ENCODE results near the gene LIN28A. TPM values are rescaled to one million over a fixed set of nuclear protein-coding genes. Genes with fewer than 3 reads are reported as not detected.

Gene LIN28A
- total and polyA plus RNA-seq, 2 experiments from 2014 or later, result 604 to 1,571 TPM

DNA sequence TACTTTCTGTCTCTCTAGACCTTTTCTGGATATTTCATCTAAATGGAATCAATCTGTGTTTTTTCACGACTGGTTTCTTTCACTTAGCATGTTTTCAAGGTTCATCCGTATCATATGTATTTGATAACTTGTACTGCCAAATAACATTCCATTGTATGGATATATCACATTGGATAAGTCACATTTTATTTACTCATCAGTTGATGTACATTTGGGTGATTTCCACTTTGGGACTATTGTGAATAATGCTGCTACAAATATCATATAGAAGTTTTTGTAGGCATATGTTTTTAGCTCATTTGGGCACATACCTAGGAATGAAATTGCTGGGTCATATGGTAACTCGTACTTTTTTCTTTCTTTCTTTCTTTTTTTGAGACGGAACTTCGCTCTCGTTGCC, 68.4 kb downstream of the LIN28A start:
- ATAC-seq (no peak), DNase-seq (ENCODE audit: low spot score) (no peak)
- Mint-ChIP-seq H3K4me1 (peaks cover 14% of the 10 kb centered on the region; the same call in 2 of the 3 replicates), H3K27me3 (ENCODE audit: insufficient read depth, low read depth, poor library complexity) (peaks cover 7% of the 10 kb centered on the region), H3K36me3 (ENCODE audit: low read depth) (peaks cover 45% of the 10 kb centered on the region), H3K9me3 (no peaks in the 10 kb centered on the region), H3K4me3 (no peak overlapping the region), H3K27ac (no peak overlapping the region)
- Histone ChIP-seq H3K9me2 (ENCODE audit: insufficient read depth) (no peaks in the 10 kb centered on the region), H3K27ac (ENCODE audit: low read depth) (peak overlapping the region; percentile 45; the same call in 1 of the 2 replicates), H3K4me2 (no peak overlapping the region), H3F3A (replicated peaks; ENCODE audit: low read depth) (peaks cover 33% of the 10 kb centered on the region), H3K4me1 (ENCODE audit: insufficient read depth) (peaks cover 1% of the 10 kb centered on the region; the same call in 1 of the 2 replicates), H3K36me3 (ENCODE audit: insufficient read depth) (peaks cover 38% of the 10 kb centered on the region), H3K79me2 (replicated peaks; ENCODE audit: insufficient read depth) (peaks cover 13% of the 10 kb centered on the region), H4K20me1 (replicated peaks; ENCODE audit: insufficient read depth) (peaks cover 17% of the 10 kb centered on the region), H2AFZ (no peak overlapping the region), H3K4me3 (no peak overlapping the region), H3K27me3 (ENCODE audit: insufficient read depth) (no peaks in the 10 kb centered on the region)
- no peak for TF ChIP-seq STAT1 (IDR thresholded peaks at IDR 0.05; ENCODE audit: unreplicated experiment)
- no peak for TF ChIP-seq EZH2 (IDR thresholded peaks at IDR 0.05; ENCODE audit: low read depth, unreplicated experiment)
- TF ChIP-seq CREB1 (CRISPR knock-in tag; IDR thresholded peaks at IDR 0.05; ENCODE audit: low read depth), result no peak
- no peak for TF ChIP-seq EZH2phosphoT487 (IDR thresholded peaks at IDR 0.05; ENCODE audit: unreplicated experiment)
- TF ChIP-seq, protein P1, sequence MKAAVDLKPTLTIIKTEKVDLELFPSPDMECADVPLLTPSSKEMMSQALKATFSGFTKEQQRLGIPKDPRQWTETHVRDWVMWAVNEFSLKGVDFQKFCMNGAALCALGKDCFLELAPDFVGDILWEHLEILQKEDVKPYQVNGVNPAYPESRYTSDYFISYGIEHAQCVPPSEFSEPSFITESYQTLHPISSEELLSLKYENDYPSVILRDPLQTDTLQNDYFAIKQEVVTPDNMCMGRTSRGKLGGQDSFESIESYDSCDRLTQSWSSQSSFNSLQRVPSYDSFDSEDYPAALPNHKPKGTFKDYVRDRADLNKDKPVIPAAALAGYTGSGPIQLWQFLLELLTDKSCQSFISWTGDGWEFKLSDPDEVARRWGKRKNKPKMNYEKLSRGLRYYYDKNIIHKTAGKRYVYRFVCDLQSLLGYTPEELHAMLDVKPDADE (IDR thresholded peaks at IDR 0.05), result no peak
- TF ChIP-seq JUNB (IDR thresholded peaks at IDR 0.05; ENCODE audit: unreplicated experiment), result no peak
- TF ChIP-seq ZNF462 (CRISPR knock-in tag; IDR thresholded peaks at IDR 0.05), result no peak
- TF ChIP-seq POLR2AphosphoS5 (IDR thresholded peaks at IDR 0.05; ENCODE audit: low read depth), result no peak
- TF ChIP-seq ZNF114 (CRISPR knock-in tag; IDR thresholded peaks at IDR 0.05), result no peak
- TF ChIP-seq, protein P2, sequence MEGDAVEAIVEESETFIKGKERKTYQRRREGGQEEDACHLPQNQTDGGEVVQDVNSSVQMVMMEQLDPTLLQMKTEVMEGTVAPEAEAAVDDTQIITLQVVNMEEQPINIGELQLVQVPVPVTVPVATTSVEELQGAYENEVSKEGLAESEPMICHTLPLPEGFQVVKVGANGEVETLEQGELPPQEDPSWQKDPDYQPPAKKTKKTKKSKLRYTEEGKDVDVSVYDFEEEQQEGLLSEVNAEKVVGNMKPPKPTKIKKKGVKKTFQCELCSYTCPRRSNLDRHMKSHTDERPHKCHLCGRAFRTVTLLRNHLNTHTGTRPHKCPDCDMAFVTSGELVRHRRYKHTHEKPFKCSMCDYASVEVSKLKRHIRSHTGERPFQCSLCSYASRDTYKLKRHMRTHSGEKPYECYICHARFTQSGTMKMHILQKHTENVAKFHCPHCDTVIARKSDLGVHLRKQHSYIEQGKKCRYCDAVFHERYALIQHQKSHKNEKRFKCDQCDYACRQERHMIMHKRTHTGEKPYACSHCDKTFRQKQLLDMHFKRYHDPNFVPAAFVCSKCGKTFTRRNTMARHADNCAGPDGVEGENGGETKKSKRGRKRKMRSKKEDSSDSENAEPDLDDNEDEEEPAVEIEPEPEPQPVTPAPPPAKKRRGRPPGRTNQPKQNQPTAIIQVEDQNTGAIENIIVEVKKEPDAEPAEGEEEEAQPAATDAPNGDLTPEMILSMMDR (conservative IDR thresholded peaks at IDR 0.05; ENCODE audit: low read depth in 2 of 2), result no peak
- TF ChIP-seq NANOG (IDR thresholded peaks at IDR 0.05; ENCODE audit: borderline replicate concordance), result no peak
- TF ChIP-seq ZNF331 (CRISPR knock-in tag; IDR thresholded peaks at IDR 0.05; ENCODE audit: low read depth), result no peak
- TF ChIP-seq REST (IDR thresholded peaks at IDR 0.05; ENCODE audit: unreplicated experiment), result no peak

Measured in GM23338 (cell line).